ENCODE results near the gene CRYGC.

GRCh38 chr2:208142925-208143799 lies 13.5 kb upstream of the CRYGC start:
- TF ChIP-seq CTCF (IDR thresholded peaks at IDR 0.05) (no peak), POLR2AphosphoS5 (IDR thresholded peaks at IDR 0.05) (no peak), EP300 (IDR thresholded peaks at IDR 0.05) (no peak)

All from sigmoid colon (tissue), 4 donors.